Colonic mucosa (tissue), 4 donors: ENCODE data around the gene DNAH12. TPM values are rescaled to one million over a fixed set of nuclear protein-coding genes. Genes with fewer than 3 reads are reported as not detected.

ENCODE experiments used
- DNase-seq: peaks from one replicate; pipeline ENCODE4 v3.0.0-alpha.2; 2020
- H3K27ac ChIP-seq: fragments of 200-600 bp; one replicate; pipeline ENCODE4 v1.8.0; 2021
- H3K27me3 ChIP-seq: fragments of 200-600 bp; one replicate; pipeline ENCODE4 v1.8.0; 2021
- H3K36me3 ChIP-seq: fragments of 200-600 bp; one replicate; pipeline ENCODE4 v1.8.0; 2021
- H3K4me1 ChIP-seq: fragments of 200-600 bp; one replicate; pipeline ENCODE4 v1.8.0; 2021; ENCODE audit warnings: mild to moderate bottlenecking
- H3K4me3 ChIP-seq: fragments of 200-600 bp; one replicate; pipeline ENCODE4 v1.8.0; 2021
- H3K9ac ChIP-seq, 2 donors: one replicate each; pipeline ENCODE4 v1.7.0; 2013; ENCODE audit warnings: control low read depth in 2 of 2, low read depth in 2 of 2, low read length in 2 of 2
- H3K9me3 ChIP-seq: fragments of 200-600 bp; one replicate; pipeline ENCODE4 v1.8.0; 2021
- CTCF ChIP-seq: fragments of 200-600 bp; IDR thresholded peaks from one replicate; pipeline ENCODE4 v1.8.0; 2022; ENCODE audit warnings: antibody characterized with exemption, mild to moderate bottlenecking
- intact Hi-C: fragments of 100-400 bp; cut with DNase I; formaldehyde crosslinking; loops from one replicate; pipeline ENCODE4 v1.14.1; 2022
- total RNA-seq, 2 donors: library from RNA; stranded (reverse); fragmentation: NEBNext Ultra II Directional in 1 of 2; extraction: Animal tissue kit (Norgen Biotek cat#: 25700) in 1 of 2; gene quantifications; one replicate each; pipeline ENCODE4 v1.2.1, GENCODE V29; 2021
- donor health status: healthy.
- donor health status: DM: no; HTN: no; CAD: no.
- donor health status: DM: no; HTN: no; CAD: no.

Gene DNAH12
- total RNA-seq, 2 donors from 2014 or later, result 0.02 to 0.05 TPM

DNA sequence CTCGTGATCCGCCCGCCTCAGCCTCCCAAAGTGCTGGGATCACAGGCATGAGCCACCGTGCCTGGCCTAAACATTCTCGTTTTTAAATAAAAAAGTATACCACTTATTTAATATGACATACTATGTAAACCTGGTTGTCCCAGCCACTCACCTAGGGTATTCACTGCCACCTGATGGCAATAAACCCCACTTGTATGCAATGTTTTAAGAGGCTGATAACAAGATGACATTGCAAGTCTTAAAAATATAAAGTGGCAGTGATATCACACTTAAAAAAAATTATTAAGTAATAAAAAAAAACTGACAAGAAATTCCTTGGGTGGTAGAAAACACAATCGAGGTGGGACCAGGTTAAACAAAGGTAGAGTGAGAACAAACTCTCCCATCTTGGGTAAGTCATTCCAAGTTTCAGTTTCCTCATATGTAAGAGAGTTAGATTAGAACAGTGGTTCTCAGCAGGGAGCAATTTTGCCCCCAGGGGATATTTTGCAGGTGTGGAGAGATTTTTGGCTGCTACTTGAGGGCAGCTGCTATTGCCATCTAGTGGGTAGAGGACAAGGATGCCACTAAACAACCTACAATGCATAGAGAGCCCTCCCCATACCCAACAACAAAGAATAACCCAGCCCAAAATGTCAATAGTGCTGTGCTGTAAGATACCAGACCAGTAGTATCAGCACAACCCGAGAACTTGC, 38.5 kb upstream of the DNAH12 start:
- peak; percentile 53 for DNase-seq
- intact Hi-C loops, result no loop called here
- Histone ChIP-seq H3K36me3 (no peaks in the 10 kb centered on the region), H3K4me3 (no peak overlapping the region), H3K4me1 (no peaks in the 10 kb centered on the region), H3K9me3 (no peaks in the 10 kb centered on the region), H3K27ac (peak overlapping the region; percentile 61), H3K9ac (peak overlapping the region in 1 of 2 donors; percentile 46), H3K27me3 (no peaks in the 10 kb centered on the region)
- peak; percentile 16 for TF ChIP-seq CTCF

DNA sequence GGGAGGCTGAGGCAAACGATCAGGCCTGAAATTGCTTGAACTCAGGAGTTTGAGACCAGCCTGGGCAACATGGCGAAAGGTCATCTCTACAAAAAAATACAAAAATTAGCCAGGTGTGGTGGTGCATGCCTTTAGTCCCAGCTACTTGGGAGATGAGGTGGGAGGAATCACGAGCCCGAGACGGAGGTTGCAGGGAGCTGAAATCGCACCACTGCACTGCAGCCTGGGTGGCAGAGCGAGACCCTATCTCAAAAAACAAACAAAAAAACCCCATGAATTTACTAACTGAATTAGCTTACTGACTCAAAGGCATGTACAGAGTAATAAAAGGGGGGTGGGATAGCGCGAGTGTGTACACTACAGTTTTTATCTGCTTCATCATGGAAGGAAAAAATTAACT, 33.7 kb upstream of the DNAH12 start:
- H3K9ac ChIP-seq, result no peak overlapping the region
- H3K27ac ChIP-seq, result no peak overlapping the region
- H3K36me3 ChIP-seq, result peaks cover 12% of the 10 kb centered on the region
- H3K9me3 ChIP-seq, result no peaks in the 10 kb centered on the region
- TF ChIP-seq CTCF, result no peak
- H3K27me3 ChIP-seq, result no peaks in the 10 kb centered on the region
- intact Hi-C loops, result no loop called here
- no peak overlapping the region for H3K4me3 ChIP-seq
- no peaks in the 10 kb centered on the region for H3K4me1 ChIP-seq
- DNase-seq, result no peak

DNA sequence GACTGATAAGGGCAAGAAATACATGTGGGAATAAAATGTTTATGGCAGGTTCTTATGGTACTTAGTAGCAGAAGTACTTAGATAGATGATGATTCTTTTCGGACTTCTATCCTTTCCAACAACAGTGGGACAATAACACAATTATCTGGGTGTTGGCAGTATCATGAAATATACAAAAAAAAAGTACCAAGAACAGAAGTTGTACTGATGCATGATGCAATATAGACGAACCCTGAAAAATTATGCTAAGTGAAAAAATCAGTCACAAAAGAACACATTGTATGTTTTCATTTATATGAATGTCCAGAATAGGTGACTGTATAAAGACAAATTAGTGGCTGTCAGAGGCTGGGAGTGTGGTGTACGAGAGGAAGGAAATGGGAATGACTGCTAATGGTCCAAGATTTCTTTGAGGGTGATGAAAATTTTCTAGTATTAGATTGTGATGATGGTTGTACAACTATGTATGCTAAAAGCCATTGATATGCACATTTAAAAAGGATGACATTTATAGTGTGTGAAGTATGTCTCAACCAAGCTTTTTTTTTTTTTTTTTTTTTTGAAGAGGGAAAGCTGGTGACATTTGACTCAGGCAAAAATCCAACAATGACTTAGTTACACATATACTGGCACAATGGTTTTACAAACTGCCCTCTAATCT, 32.0 kb upstream of the DNAH12 start:
- no peak for DNase-seq
- Histone ChIP-seq H3K9me3 (no peaks in the 10 kb centered on the region), H3K4me3 (no peak overlapping the region), H3K27me3 (no peaks in the 10 kb centered on the region), H3K36me3 (peaks cover 12% of the 10 kb centered on the region), H3K27ac (no peak overlapping the region), H3K4me1 (no peaks in the 10 kb centered on the region), H3K9ac (no peak overlapping the region)
- intact Hi-C loops, result no loop called here
- no peak for TF ChIP-seq CTCF

- DNase-seq, result no peak
- H3K27ac ChIP-seq, result no peak overlapping the region
- H3K4me1 ChIP-seq, result no peaks in the 10 kb centered on the region
- H3K27me3 ChIP-seq, result no peaks in the 10 kb centered on the region
- intact Hi-C loops, result no loop called here
- TF ChIP-seq CTCF, result no peak
- H3K36me3 ChIP-seq, result peaks cover 12% of the 10 kb centered on the region
- no peak overlapping the region for H3K9ac ChIP-seq
- H3K9me3 ChIP-seq, result no peaks in the 10 kb centered on the region
- H3K4me3 ChIP-seq, result no peak overlapping the region
Measured at GRCh38 chr3:57572096-57572495, 28.0 kb upstream of the DNAH12 start.

DNA sequence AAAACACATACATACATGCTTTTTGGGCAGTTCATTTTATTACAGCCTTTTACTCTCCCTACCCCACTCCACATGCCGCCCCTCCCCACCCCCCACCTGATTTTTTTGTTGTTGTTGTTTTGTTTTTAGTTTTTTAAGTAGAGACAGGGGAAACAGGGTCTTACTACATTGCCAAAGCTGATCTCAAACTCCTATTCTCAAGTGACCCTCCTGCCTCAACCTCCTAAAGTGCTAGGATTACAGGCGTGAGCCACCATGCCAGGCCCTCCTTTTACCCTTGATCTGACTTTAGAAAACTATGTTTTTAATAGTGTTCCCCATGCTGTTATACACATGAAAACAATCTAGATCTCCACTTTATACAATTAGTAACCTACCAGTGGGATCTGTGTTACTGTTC, 26.7 kb upstream of the DNAH12 start:
- H3K36me3 ChIP-seq, result peaks cover 12% of the 10 kb centered on the region
- intact Hi-C loops, result no loop called here

More for the DNA sequence above, 26.7 kb upstream of the DNAH12 start:
- Histone ChIP-seq H3K27me3 (no peaks in the 10 kb centered on the region), H3K4me1 (no peaks in the 10 kb centered on the region), H3K9ac (no peak overlapping the region), H3K9me3 (no peaks in the 10 kb centered on the region), H3K27ac (no peak overlapping the region), H3K4me3 (no peak overlapping the region)
- TF ChIP-seq CTCF, result no peak
- DNase-seq, result no peak
